HepG2 (cell line): ENCODE data around the gene SBNO1. TPM values are rescaled to one million over a fixed set of nuclear protein-coding genes. Genes with fewer than 3 reads are reported as not detected.

Experiments
- ATAC-seq: fragments of 200-7000 bp; cut with Tn5 transposase; 3 replicates; pipeline ENCODE4 v1.9.1; 2020; ENCODE audit warnings: mild to moderate bottlenecking, moderate library complexity
- BruUV-seq: library from RNA; stranded (reverse); fragments of 400-500 nt; replicated peaks from 2 replicates; lab custom pipeline; 2021; lab: Mats Ljungman, UMichigan
- CTCF ChIA-PET: fragments of 300-600 bp; formaldehyde crosslinking; extraction: SDS; loops from one replicate; lab custom pipeline; 2021; ENCODE audit warnings: low total read pairs, inconsistent platforms, low intra/inter-chr PET ratio; lab: Yijun Ruan, JAX
- POLR2A ChIA-PET: fragments of 350-600 bp; sonication (Branson Sonifier 250); formaldehyde crosslinking; loops from one replicate; lab custom pipeline; 2020; ENCODE audit warnings: antibody characterized with exemption, inconsistent platforms; lab: Yijun Ruan, JAX
- DNase-seq: peaks from one replicate; pipeline ENCODE4 v3.0.0-alpha.2; 2015; ENCODE audit warnings: low spot score
- FAIRE-seq: peaks from 3 replicates; lab custom pipeline; 2011; peaks lifted over from hg19 to GRCh38; lab: Jason Lieb, UNC
- H2AFZ ChIP-seq: one replicate; pipeline ENCODE4 v1.6.1; 2011; ENCODE audit warnings: low read length, inconsistent platforms
- H3K27ac ChIP-seq: fragments of 300-600 bp; 3 replicates; pipeline ENCODE4 v1.8.0; 2011; ENCODE audit warnings: mixed run types, mild to moderate bottlenecking, mixed read lengths, low read length, inconsistent platforms; ENCODE audit not compliant: insufficient read depth; ENCODE audit errors: extremely low read length
- H3K27me3 ChIP-seq, 2 experiments: fragments of 200-600 bp in 1 of 2; 2 replicates in 1 of 2; 3 replicates in 1 of 2; pipeline versions ENCODE4 v1.6.0 to v1.8.0; 2011; ENCODE audit warnings: low read length in 2 of 2, mild to moderate bottlenecking in 2 of 2, moderate library complexity in 2 of 2, inconsistent platforms in 1 of 2; ENCODE audit not compliant: insufficient read depth in 2 of 2, control insufficient read depth in 1 of 2
- H3K36me3 ChIP-seq, 2 experiments: fragments of 200-600 bp in 1 of 2; replicated peaks in 1 of 2; 2 replicates in 1 of 2; 3 replicates in 1 of 2; pipeline versions ENCODE4 v1.5.1 to v1.8.0; 2011; ENCODE audit warnings: low read length in 2 of 2, inconsistent platforms in 1 of 2; ENCODE audit not compliant: insufficient read depth in 2 of 2, control insufficient read depth in 1 of 2
- H3K4me1 ChIP-seq: 2 replicates; pipeline ENCODE4 v1.5.1; 2012; ENCODE audit warnings: low read length, inconsistent platforms; ENCODE audit not compliant: insufficient read depth
- H3K4me2 ChIP-seq: 2 replicates; pipeline ENCODE4 v1.6.0; 2011; ENCODE audit warnings: low read depth, low read length, inconsistent platforms
- H3K4me3 ChIP-seq, 3 experiments: fragments of 200-600 bp in 1 of 3; sonication (generic), shearing (Covaris generic) in 1 of 3; replicated peaks in 1 of 3; 2 replicates each; pipeline ENCODE4 v1.5.1; 2011 to 2016; ENCODE audit warnings: low read length in 3 of 3, inconsistent platforms in 2 of 3, low read depth in 2 of 3, mild to moderate bottlenecking in 2 of 3, control low read depth in 1 of 3, mixed read lengths in 1 of 3; ENCODE audit not compliant: insufficient read depth in 1 of 3
- H3K79me2 ChIP-seq: one replicate; pipeline ENCODE4 v1.6.1; 2011; ENCODE audit warnings: low read length, inconsistent platforms; ENCODE audit not compliant: insufficient read depth
- H3K9ac ChIP-seq: 2 replicates; pipeline ENCODE4 v1.6.0; 2011; ENCODE audit warnings: mild to moderate bottlenecking, low read depth, low read length, inconsistent platforms; ENCODE audit not compliant: insufficient read depth
- H3K9me3 ChIP-seq: 2 replicates; pipeline ENCODE4 v1.5.1; 2012; ENCODE audit warnings: mild to moderate bottlenecking, low read length
- H4K20me1 ChIP-seq: 2 replicates; pipeline ENCODE4 v1.6.0; 2011; ENCODE audit warnings: inconsistent platforms, mild to moderate bottlenecking, low read length, moderate library complexity; ENCODE audit not compliant: insufficient read depth
- AGO2 ChIP-seq: fragments of 200-400 bp; formaldehyde crosslinking; optimal IDR thresholded peaks from 2 replicates; pipeline ENCODE3; 2017; ENCODE audit warnings: mild to moderate bottlenecking, low read depth, low read length, moderate library complexity
- ATRX ChIP-seq: sonication (generic); formaldehyde crosslinking; IDR thresholded peaks from 2 replicates; pipeline ENCODE4 v1.4.0; 2020; ENCODE audit warnings: missing genetic modification reagents, borderline replicate concordance
- EZH2 ChIP-seq: conservative IDR thresholded peaks from 2 replicates; pipeline ENCODE4 v1.6.1; 2012; ENCODE audit warnings: mild to moderate bottlenecking, low read depth, low read length, moderate library complexity
- FOSL1 ChIP-seq: sonication (generic); formaldehyde crosslinking; IDR thresholded peaks from 2 replicates; pipeline ENCODE4 v1.9.0; 2021; ENCODE audit warnings: missing genetic modification reagents, borderline replicate concordance
- GABPA ChIP-seq, 2 experiments: IDR thresholded peaks; 2 replicates each; pipeline ENCODE4 v1.6.1; 2011 to 2016; ENCODE audit warnings: low read depth in 2 of 2, low read length in 1 of 2, missing biosample characterization in 1 of 2, missing genetic modification characterization in 1 of 2
- HDAC2 ChIP-seq: sonication (generic); formaldehyde crosslinking; IDR thresholded peaks from 2 replicates; pipeline ENCODE4 v1.4.0; 2020; ENCODE audit warnings: missing genetic modification reagents
- HMGA1 ChIP-seq: sonication (generic); formaldehyde crosslinking; conservative IDR thresholded peaks from 2 replicates; pipeline ENCODE4 v1.4.0; 2020; ENCODE audit warnings: missing genetic modification reagents
- HOXA5 ChIP-seq: sonication (generic); formaldehyde crosslinking; IDR thresholded peaks from 2 replicates; pipeline ENCODE4 v1.4.0; 2020; ENCODE audit warnings: missing genetic modification reagents
- KAT7 ChIP-seq: IDR thresholded peaks from 2 replicates; pipeline ENCODE4 v1.6.1; 2018; ENCODE audit warnings: borderline replicate concordance, missing compliant biosample characterization
- POLR2AphosphoS2 ChIP-seq: IDR thresholded peaks from 2 replicates; pipeline ENCODE4 v1.6.1; 2011; ENCODE audit warnings: low read depth, low read length, improper control_type of control experiment
- PRMT3 ChIP-seq: sonication (generic); formaldehyde crosslinking; IDR thresholded peaks from 2 replicates; pipeline ENCODE4 v1.8.1; 2022; ENCODE audit warnings: low read depth, mild to moderate bottlenecking, moderate library complexity, missing genetic modification reagents, borderline replicate concordance
- RBFOX2 ChIP-seq: fragments of 200-400 bp; formaldehyde crosslinking; IDR thresholded peaks from 2 replicates; pipeline ENCODE4 v1.6.1; 2017; ENCODE audit warnings: low read depth, mild to moderate bottlenecking, low read length
- SETDB1 ChIP-seq: sonication (generic); formaldehyde crosslinking; IDR thresholded peaks from 2 replicates; pipeline ENCODE4 v1.5.1; 2020; ENCODE audit warnings: missing genetic modification reagents, mild to moderate bottlenecking, borderline replicate concordance
- SMAD1 ChIP-seq: sonication (generic); formaldehyde crosslinking; IDR thresholded peaks from 2 replicates; pipeline ENCODE4 v1.4.0; 2020; ENCODE audit warnings: missing genetic modification reagents, low read depth, mild to moderate bottlenecking, borderline replicate concordance
- SMARCC2 ChIP-seq: fragments of 450-650 bp; IDR thresholded peaks from 2 replicates; pipeline ENCODE4 v1.6.1; 2017; ENCODE audit warnings: antibody characterized with exemption, mild to moderate bottlenecking
- SP4 ChIP-seq: sonication (generic); formaldehyde crosslinking; IDR thresholded peaks from 2 replicates; pipeline ENCODE4 v1.8.1; 2023; ENCODE audit warnings: mild to moderate bottlenecking, missing genetic modification reagents
- SRSF1 ChIP-seq: fragments of 200-400 bp; formaldehyde crosslinking; optimal IDR thresholded peaks from 2 replicates; pipeline ENCODE3; 2017; ENCODE audit warnings: mild to moderate bottlenecking, low read depth, low read length, moderate library complexity
- ZBTB38 ChIP-seq: sonication (generic); formaldehyde crosslinking; IDR thresholded peaks from 2 replicates; pipeline ENCODE4 v1.5.1; 2020; ENCODE audit warnings: mild to moderate bottlenecking, missing genetic modification reagents
- ZEB1 ChIP-seq: IDR thresholded peaks from 2 replicates; pipeline ENCODE4 v1.6.1; 2012; ENCODE audit warnings: mild to moderate bottlenecking, low read depth, inconsistent platforms; ENCODE audit not compliant: insufficient replicate concordance
- ZFP1 ChIP-seq: IDR thresholded peaks from 2 replicates; pipeline ENCODE4 v1.6.1; 2016
- ZMYM4 ChIP-seq: sonication (generic); formaldehyde crosslinking; IDR thresholded peaks from 2 replicates; pipeline ENCODE4 v1.8.1; 2023; ENCODE audit warnings: mild to moderate bottlenecking, missing genetic modification reagents
- ZNF335 ChIP-seq: sonication (generic); formaldehyde crosslinking; IDR thresholded peaks from 2 replicates; pipeline ENCODE4 v1.4.0; 2020; ENCODE audit warnings: missing genetic modification reagents
- ZNF354B ChIP-seq: sonication (generic); formaldehyde crosslinking; IDR thresholded peaks from 2 replicates; pipeline ENCODE4 v1.8.0; 2022; ENCODE audit warnings: mild to moderate bottlenecking, missing genetic modification reagents
- ZNF383 ChIP-seq: sonication (generic); formaldehyde crosslinking; IDR thresholded peaks from 2 replicates; pipeline ENCODE4 v1.4.0; 2020; ENCODE audit warnings: missing genetic modification reagents, mild to moderate bottlenecking, borderline replicate concordance
- ZNF589 ChIP-seq: sonication (generic); formaldehyde crosslinking; conservative IDR thresholded peaks from 2 replicates; pipeline ENCODE4 v1.8.0; 2022; ENCODE audit warnings: mild to moderate bottlenecking, moderate library complexity, missing genetic modification reagents
- ZNF747 ChIP-seq: sonication (generic); formaldehyde crosslinking; IDR thresholded peaks from 2 replicates; pipeline ENCODE4 v1.8.1; 2023; ENCODE audit warnings: missing genetic modification reagents, mild to moderate bottlenecking, borderline replicate concordance
- WGBS: methylation state at CpG from one replicate; pipeline ENCODE4 v1.1.6; 2017; ENCODE audit warnings: low lambda C conversion rate; 5-methylcytosine and 5-hydroxymethylcytosine counted together
- in situ Hi-C: cut with HindIII; loops from 2 replicates; pipeline ENCODE4 v1.10.0; 2017; ENCODE audit warnings: low pct_unique_long_range_greater_than_20kb; ENCODE audit not compliant: extremely low pct_ligation_motif_present
- intact Hi-C: fragments of 100-400 bp; cut with micrococcal nuclease; formaldehyde crosslinking; loops from one replicate; pipeline ENCODE4 v1.10.0; 2022; ENCODE audit not compliant: unreplicated experiment
- polyA plus RNA-seq, 8 experiments: library from polyadenylated mRNA; depleted of rRNA in 3 of 8; stranded (reverse) in 7 of 8; unstranded in 1 of 8; fragments of >200 nt; fragmentation: Illumina TruSeq in 4 of 8; extraction: Trizol in 4 of 8; gene quantifications; 2 replicates each; pipeline versions ENCODE4 v1.2.1 to v1.2.3, GENCODE V29; 2011 to 2016; ENCODE audit warnings: low read depth in 4 of 8, missing spikeins in 1 of 8, mixed read lengths in 1 of 8; ENCODE audit not compliant: insufficient read depth in 1 of 8
- total RNA-seq, 5 experiments: library from RNA; depleted of rRNA; stranded (reverse); fragments of >200 nt; fragmentation: Illumina TruSeq; extraction: Trizol; gene quantifications; 2 replicates each; pipeline ENCODE4 v1.2.3, GENCODE V29; 2016; ENCODE audit warnings: low read depth in 1 of 5
- TF ChIP-seq, protein P1 (sequence below): sonication (generic); formaldehyde crosslinking; IDR thresholded peaks from 2 replicates; pipeline ENCODE4 v1.8.1; 2023; ENCODE audit warnings: mild to moderate bottlenecking, missing genetic modification reagents, borderline replicate concordance

Gene SBNO1
- total and polyA plus RNA-seq, 2 of the 13 experiments (the other 11 are each of a cell fraction or from before 2014, with no cell fraction given) = 10.9 to 40.2 TPM

DNA sequence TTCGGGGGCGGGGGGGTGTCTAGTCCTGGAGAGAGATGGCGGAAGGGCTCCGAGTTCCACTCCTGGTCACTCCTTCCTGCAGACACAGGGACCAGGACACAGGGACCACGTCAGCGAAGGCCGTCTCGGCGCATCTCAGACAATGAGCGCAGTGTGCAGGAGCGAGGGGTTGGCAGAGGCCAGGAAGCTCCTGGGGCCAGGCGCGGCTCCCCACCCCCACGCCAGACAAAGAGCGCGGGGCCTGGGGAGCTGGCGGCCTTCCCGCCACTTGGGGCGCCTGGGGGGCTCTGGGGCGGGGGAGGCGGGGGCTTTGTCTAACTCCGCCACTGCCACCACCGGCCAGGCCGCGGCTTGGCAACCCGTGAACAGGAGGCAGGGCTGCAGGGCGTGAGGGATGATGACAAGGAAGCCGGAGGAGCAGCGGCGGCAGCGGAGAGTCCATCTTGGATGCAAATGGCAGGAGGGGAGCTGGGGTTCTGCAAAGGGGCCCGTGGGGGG lies 95.2 kb downstream of the SBNO1 start (continued):
- TF ChIP-seq ZBTB38 (CRISPR knock-in tag) = peak; percentile 60

DNA sequence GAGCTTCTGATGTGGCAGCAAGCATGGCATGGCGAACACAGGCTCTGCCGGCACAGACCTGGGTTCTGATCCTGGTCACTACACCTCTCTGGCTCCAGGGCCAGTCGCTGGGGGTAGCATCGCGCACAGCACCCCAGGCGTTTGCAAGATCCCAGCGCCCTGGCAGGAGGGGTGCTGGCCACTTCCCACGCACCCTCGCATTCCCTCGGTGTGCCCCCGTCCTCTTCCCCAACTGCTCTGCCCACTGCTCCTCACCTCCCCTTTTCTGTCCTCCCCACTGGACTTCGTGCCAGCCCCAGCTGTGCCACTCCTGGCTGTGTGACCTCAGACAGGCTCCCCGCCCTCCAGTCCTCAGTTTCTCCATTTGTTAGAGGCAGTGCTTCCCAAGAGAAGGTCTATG lies 95.8 kb downstream of the SBNO1 start:
- DNase-seq (no peak), ATAC-seq (no peak), FAIRE-seq (no peak)
- Histone ChIP-seq H3K27me3 (no peaks in the 10 kb centered on the region; a peak in 1 of 5 replicates), H3K36me3 (peaks cover 19 to 26% of the 10 kb centered on the region in 2 experiments; a peak in 4 of 5 replicates), H4K20me1 (no peaks in the 10 kb centered on the region), H3K9me3 (no peaks in the 10 kb centered on the region), H3K27ac (peak overlapping the region; percentile 54), H3K4me2 (peak overlapping the region; percentile 78), H3K4me1 (peaks cover 23% of the 10 kb centered on the region), H3K4me3 (peak overlapping the region in 1 of 3 experiments; percentile 5; a peak in 1 of 6 replicates), H3K79me2 (peaks cover 40% of the 10 kb centered on the region), H3K9ac (0 out of 2 replicates have a peak overlapping the region, but pooled peaks have one; percentile 29), H2AFZ (no peak overlapping the region)
- CTCF ChIA-PET = no interaction called here
- WGBS = 94% methylated on average over 13 of the region's 13 CpGs
- in situ Hi-C loops (no loop called here), intact Hi-C loops (no loop called here)
- BruUV-seq = no TSS peak
- POLR2A ChIA-PET = interaction anchor here (1.0 to 4.6 kb wide), 5 partner anchors 18 to 115 kb away, joined by 3 to 18 read pairs (median 4); partner anchors contain the start of genes KMT5A, MPHOSPH9 and MTRFR
- TF ChIP-seq EZH2 = no peak
- TF ChIP-seq SRSF1 = no peak
- 0 out of 2 replicates have a peak, but pooled peaks have one; percentile 27 for TF ChIP-seq SP4 (CRISPR knock-in tag)
- no peak for TF ChIP-seq HOXA5
- TF ChIP-seq ATRX (CRISPR knock-in tag) = no peak
- no peak for TF ChIP-seq POLR2AphosphoS2
- TF ChIP-seq ZNF354B (CRISPR knock-in tag) = no peak
- TF ChIP-seq ZFP1 (CRISPR knock-in tag) = no peak
- TF ChIP-seq ZNF383 (CRISPR knock-in tag) = no peak
- TF ChIP-seq ZMYM4 (CRISPR knock-in tag) = no peak
- TF ChIP-seq ZNF335 (CRISPR knock-in tag) = no peak
- TF ChIP-seq, protein P1, sequence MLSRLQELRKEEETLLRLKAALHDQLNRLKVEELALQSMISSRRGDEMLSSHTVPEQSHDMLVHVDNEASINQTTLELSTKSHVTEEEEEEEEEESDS = no peak
- TF ChIP-seq SETDB1 (CRISPR knock-in tag) = no peak
- no peak for TF ChIP-seq GABPA (IDR thresholded peaks at IDR 0.05; ENCODE audit: low read depth, low read length)
- no peak for TF ChIP-seq GABPA (CRISPR knock-in tag; IDR thresholded peaks at IDR 0.05; ENCODE audit: low read depth)
- TF ChIP-seq SMAD1 (CRISPR knock-in tag) = no peak
- no peak for TF ChIP-seq ZNF589 (CRISPR knock-in tag)
- TF ChIP-seq ZEB1 = no peak
- peak; percentile 70 for TF ChIP-seq AGO2
- no peak for TF ChIP-seq HMGA1 (CRISPR knock-in tag)
- peak; percentile 34; the same call in 1 of the 2 replicates for TF ChIP-seq RBFOX2
- TF ChIP-seq SMARCC2 = no peak
- TF ChIP-seq ZNF747 = no peak
- TF ChIP-seq PRMT3 = no peak
- TF ChIP-seq FOSL1 (CRISPR knock-in tag) = no peak
- no peak for TF ChIP-seq HDAC2 (CRISPR knock-in tag)
- no peak for TF ChIP-seq KAT7 (CRISPR knock-in tag)
